GM12878 (cell line): ENCODE data around the gene MYL11. TPM values are rescaled to one million over a fixed set of nuclear protein-coding genes. Genes with fewer than 3 reads are reported as not detected.

Experiments used
- BCL3 ChIP-seq: IDR thresholded peaks from 2 replicates; pipeline ENCODE4 v1.6.1; 2011; ENCODE audit warnings: borderline replicate concordance, low read depth, mild to moderate bottlenecking, moderate library complexity, low read length; ENCODE audit not compliant: insufficient read depth, poor library complexity, severe bottlenecking
- CBX5 ChIP-seq: sonication (generic); IDR thresholded peaks from 2 replicates; pipeline ENCODE4 v1.6.1; 2016; ENCODE audit warnings: low read depth, moderate library complexity, mild to moderate bottlenecking, inconsistent platforms
- DPF2 ChIP-seq: fragments of 450-650 bp; IDR thresholded peaks from 2 replicates; pipeline ENCODE4 v1.6.1; 2017; ENCODE audit warnings: mild to moderate bottlenecking
- EZH2 ChIP-seq: IDR thresholded peaks from 2 replicates; pipeline ENCODE4 v1.6.1; 2012; ENCODE audit warnings: low read depth, mild to moderate bottlenecking, control low read depth, inconsistent platforms, low read length, borderline replicate concordance; ENCODE audit not compliant: control insufficient read depth
- IRF3 ChIP-seq: fragments of 450-650 bp; IDR thresholded peaks from 2 replicates; pipeline ENCODE4 v1.6.1; 2014; ENCODE audit warnings: mild to moderate bottlenecking
- JUND ChIP-seq: IDR thresholded peaks from 2 replicates; pipeline ENCODE4 v1.6.1; 2012; ENCODE audit warnings: low read depth, mild to moderate bottlenecking, low read length, improper control_type of control experiment, moderate library complexity
- MAX ChIP-seq: IDR thresholded peaks from 2 replicates; pipeline ENCODE4 v1.6.1; 2012; ENCODE audit warnings: low read depth, low read length, improper control_type of control experiment
- MEF2A ChIP-seq: IDR thresholded peaks from 2 replicates; pipeline ENCODE4 v1.6.1; 2011; ENCODE audit warnings: low read depth, mild to moderate bottlenecking, low read length, moderate library complexity; ENCODE audit not compliant: insufficient read depth
- POLR2AphosphoS5 ChIP-seq: IDR thresholded peaks from 2 replicates; pipeline ENCODE4 v1.6.1; 2011; ENCODE audit warnings: mild to moderate bottlenecking, low read length, inconsistent platforms
- RCOR1 ChIP-seq: conservative IDR thresholded peaks from 2 replicates; pipeline ENCODE4 v1.6.1; 2012; ENCODE audit warnings: low read depth, low read length, improper control_type of control experiment
- RELB ChIP-seq: fragments of 450-650 bp; IDR thresholded peaks from 2 replicates; pipeline ENCODE4 v1.6.1; 2017; ENCODE audit warnings: low read depth, mild to moderate bottlenecking, moderate library complexity
- SMAD1 ChIP-seq: fragments of 450-650 bp; IDR thresholded peaks from 2 replicates; pipeline ENCODE4 v1.6.1; 2018; ENCODE audit warnings: mild to moderate bottlenecking, low read depth; ENCODE audit not compliant: partially characterized antibody
- SMARCA5 ChIP-seq: fragments of 450-650 bp; IDR thresholded peaks from 2 replicates; pipeline ENCODE4 v1.6.1; 2017; ENCODE audit warnings: mild to moderate bottlenecking
- SMC3 ChIP-seq: IDR thresholded peaks from 2 replicates; pipeline ENCODE4 v1.6.1; 2011; ENCODE audit warnings: low read length, improper control_type of control experiment, borderline replicate concordance
- SP1 ChIP-seq: IDR thresholded peaks from one replicate; pipeline ENCODE4 v1.6.1; 2011; ENCODE audit warnings: low read depth, low read length
- TCF12 ChIP-seq: IDR thresholded peaks from 2 replicates; pipeline ENCODE4 v1.6.1; 2011; ENCODE audit warnings: low read depth, mild to moderate bottlenecking, low read length
- ZNF217 ChIP-seq: fragments of 450-650 bp; IDR thresholded peaks from 2 replicates; pipeline ENCODE4 v1.6.1; 2017; ENCODE audit warnings: antibody characterized with exemption, mild to moderate bottlenecking
- ZNF687 ChIP-seq: fragments of 450-650 bp; IDR thresholded peaks from 2 replicates; pipeline ENCODE4 v1.6.1; 2017; ENCODE audit warnings: mild to moderate bottlenecking, moderate library complexity
- ZSCAN29 ChIP-seq: fragments of 450-650 bp; IDR thresholded peaks from 2 replicates; pipeline ENCODE4 v1.6.1; 2017; ENCODE audit warnings: mild to moderate bottlenecking, moderate library complexity
- polyA plus RNA-seq, 11 experiments: library from polyadenylated mRNA; depleted of rRNA in 4 of 11; unstranded in 6 of 11; stranded (reverse) in 5 of 11; fragments of >200 nt; fragmentation: Nextera tagmentation in 4 of 11; fragmentation: Illumina TruSeq in 1 of 11; extraction: Ambion mirVana in 4 of 11; extraction: Trizol in 1 of 11; gene quantifications; 1 replicate in 1 of 11; 2 replicates in 10 of 11; pipeline versions ENCODE4 v1.2.1 to v1.2.3, GENCODE V29; 2011 to 2016; ENCODE audit warnings: inconsistent platforms in 2 of 11, missing spikeins in 2 of 11, low read depth in 1 of 11
- total RNA-seq, 4 experiments: library from RNA; depleted of rRNA in 3 of 4; stranded (reverse); fragments of >200 nt in 3 of 4; fragmentation: Illumina TruSeq in 1 of 4; extraction: Trizol in 1 of 4; gene quantifications; 2 replicates each; pipeline versions ENCODE4 v1.2.1 to v1.2.3, GENCODE V29; 2013 to 2021

Gene MYL11
- total and polyA plus RNA-seq, 10 of the 15 experiments (the other 5 are each of a cell fraction or from before 2014, with no cell fraction given), result 0.19 to 1.2 (median 0.61) TPM; not detected in 5

GRCh38 chr16:30407102-30407803 lies 32.7 kb downstream of the MYL11 start, which contains the start of gene ZNF771 (continued):
- TF ChIP-seq EZH2, result no peak
- TF ChIP-seq JUND, result no peak
- TF ChIP-seq ZNF687, result peak; percentile 76
- no peak for TF ChIP-seq TCF12
- 0 out of 2 replicates have a peak, but pooled peaks have one; percentile 25 for TF ChIP-seq RELB
- no peak for TF ChIP-seq ZNF217
- no peak for TF ChIP-seq IRF3
- no peak for TF ChIP-seq CBX5
- TF ChIP-seq SP1, result peak; percentile 67
- no peak for TF ChIP-seq SMC3
- TF ChIP-seq SMAD1, result no peak
- TF ChIP-seq MAX, result peak; percentile 74; the same call in 1 of the 2 replicates
- TF ChIP-seq RCOR1, result no peak
- TF ChIP-seq POLR2AphosphoS5, result peak; percentile 78
- TF ChIP-seq SMARCA5, result no peak
- no peak for TF ChIP-seq MEF2A
- TF ChIP-seq DPF2, result peak; percentile 60
- no peak for TF ChIP-seq ZSCAN29
- no peak for TF ChIP-seq BCL3
